Activated gamma-delta T cell (primary cell): ENCODE results near the gene ALPG.
"Not testable (repeated sequence)": the region's sequence is repeated elsewhere in the genome, so short reads cannot be mapped to it uniquely, and the experiment has no call there.

Source experiments
- DNase-seq: peaks from one replicate; lab custom pipeline; 2025; lab: John Stamatoyannopoulos, UW

Gene ALPG

GRCh38 chr2:232396683-232397082, 10.0 kb upstream of the ALPG start:
- DNase-seq: no peak

DNA sequence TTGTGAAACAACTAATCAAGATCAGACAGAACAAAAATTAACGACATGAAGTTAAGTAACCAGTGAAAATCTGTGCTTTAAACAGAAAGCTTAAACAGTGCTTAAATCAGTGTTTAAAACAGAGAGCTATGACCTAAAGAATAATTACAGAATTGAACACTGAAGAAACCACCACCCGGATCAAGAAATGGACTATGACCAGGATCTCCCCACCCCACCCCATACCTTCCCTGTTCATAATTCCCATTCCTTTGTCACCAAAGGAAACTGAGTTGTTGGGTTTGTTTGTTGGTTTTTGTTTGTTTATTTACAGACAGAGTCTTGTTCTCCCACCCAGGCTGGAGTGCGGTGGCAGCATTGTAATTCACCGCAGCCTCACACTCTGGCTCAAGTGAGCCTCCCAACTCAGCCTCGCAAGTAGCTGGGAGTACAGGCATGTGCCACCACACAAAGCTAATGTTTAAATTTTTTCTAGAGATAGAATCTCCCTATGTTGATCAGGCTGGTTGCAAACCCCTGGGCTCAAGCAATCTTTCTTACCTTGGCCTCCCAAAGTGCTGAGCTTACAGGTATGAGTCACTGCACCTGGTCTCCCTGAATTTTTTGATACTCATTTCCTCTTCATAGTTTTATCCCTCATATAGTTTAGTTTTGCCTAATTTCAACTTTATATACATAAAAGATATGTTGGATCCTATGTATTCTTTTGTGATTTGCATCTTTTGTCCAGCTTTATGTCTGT, 8.2 kb upstream of the ALPG start:
- DNase-seq: no peak

DNA sequence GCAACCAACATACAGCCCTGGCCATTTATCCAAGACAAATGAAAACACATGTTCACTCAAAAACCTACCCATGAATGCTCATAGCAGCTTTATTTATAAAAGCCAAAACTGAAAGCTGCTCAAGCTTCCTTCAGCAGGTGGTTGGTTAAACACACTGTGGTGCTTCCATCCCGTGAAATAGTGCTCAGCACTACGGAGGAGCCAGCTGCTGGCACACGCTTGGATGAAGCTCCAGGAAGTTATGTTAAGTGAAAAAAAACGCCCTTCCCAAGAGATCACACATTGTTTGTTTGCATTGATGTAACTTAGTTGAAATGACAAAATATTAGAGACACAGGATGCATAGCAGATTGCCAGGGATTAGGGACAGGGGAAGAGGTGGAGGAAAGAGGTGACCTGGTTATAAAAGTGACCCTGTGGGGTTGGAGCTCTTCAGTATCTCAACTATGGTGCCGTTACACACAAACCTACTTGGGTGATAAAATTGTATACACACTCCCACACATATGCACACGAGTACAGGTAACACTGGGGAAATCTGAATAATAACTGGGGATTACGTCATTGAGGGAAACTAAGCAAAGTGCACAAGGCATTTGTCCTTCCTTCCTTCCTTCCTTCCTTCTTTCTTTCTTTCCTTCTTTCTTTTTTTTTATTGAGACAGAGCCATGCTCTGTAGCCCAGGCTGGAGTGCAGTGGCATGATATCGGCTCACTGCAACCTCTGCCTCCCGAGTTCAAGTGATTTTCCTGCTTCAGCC, 6.2 kb upstream of the ALPG start:
- DNase-seq: no peak

GRCh38 chr2:232402518-232402917, 4.1 kb upstream of the ALPG start:
- DNase-seq: no peak

- no peak for DNase-seq
These were observed 617 bp upstream of the ALPG start for GRCh38 chr2:232405943-232406510.

- DNase-seq: not testable (repeated sequence)
These were observed 945 bp downstream of the ALPG start for GRCh38 chr2:232407428-232408150.

- DNase-seq: not testable (repeated sequence)
These were observed 1.6 kb downstream of the ALPG start for GRCh38 chr2:232408269-232408668.

GRCh38 chr2:232409617-232410016, 3.0 kb downstream of the ALPG start:
- DNase-seq: not testable (repeated sequence)

GRCh38 chr2:232410238-232410900, 3.7 kb downstream of the ALPG start:
- no peak for DNase-seq

- no peak for DNase-seq
These were observed 5.4 kb downstream of the ALPG start for GRCh38 chr2:232411901-232412629.

GRCh38 chr2:232412986-232413385, 6.3 kb downstream of the ALPG start:
- no peak for DNase-seq

DNA sequence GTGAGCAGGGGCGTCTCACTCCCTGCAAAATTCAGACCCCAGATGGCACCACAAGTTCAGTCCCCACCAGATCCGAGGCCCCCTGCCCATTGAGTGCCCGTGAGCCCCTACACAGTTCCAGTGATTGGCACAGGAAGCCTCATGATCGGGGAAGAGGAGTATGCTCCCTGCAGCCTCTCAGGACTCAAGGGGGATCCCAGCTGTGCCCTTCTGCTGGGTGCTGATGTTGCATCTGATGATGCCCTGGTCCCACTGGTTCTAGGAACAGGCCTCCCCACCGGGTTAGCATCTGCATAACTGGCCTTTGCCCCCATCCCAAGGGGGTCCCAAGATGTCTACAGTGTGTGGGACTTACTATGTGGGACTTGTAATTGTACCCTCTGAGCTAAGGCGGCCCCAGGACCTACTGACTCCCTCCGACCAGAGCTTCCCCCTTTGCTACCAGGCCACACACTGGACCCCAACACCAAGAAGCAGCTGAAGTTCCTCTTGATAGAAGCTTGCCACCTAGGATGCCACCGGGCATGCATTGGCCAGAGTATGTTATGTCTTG, 8.6 kb downstream of the ALPG start:
- no peak for DNase-seq

- DNase-seq: no peak
These were observed 9.3 kb downstream of the ALPG start for GRCh38 chr2:232415736-232416520.

- DNase-seq: no peak
These were observed 10.2 kb downstream of the ALPG start for GRCh38 chr2:232416521-232417470.

- no peak for DNase-seq
These were observed 10.8 kb downstream of the ALPG start for GRCh38 chr2:232417489-232417888.

- DNase-seq: no peak
These were observed 11.4 kb downstream of the ALPG start for GRCh38 chr2:232418056-232418455.

GRCh38 chr2:232418466-232419244, 12.0 kb downstream of the ALPG start:
- no peak for DNase-seq
